ENCODE measurements around the gene SPRYD3. TPM values are rescaled to one million over a fixed set of nuclear protein-coding genes. Genes with fewer than 3 reads are reported as not detected.

The SPRYD3 gene
- total and polyA plus RNA-seq, 11 donors = 26.0 to 94.7 (median 48.5) TPM

GRCh38 chr12:53064613-53065436 is 14.4 kb downstream of the SPRYD3 start:
- ATAC-seq = peak; percentile 0
- H3K9me3 ChIP-seq = no peaks in the 10 kb centered on the region
- peaks cover 3 to 97% (median 76%) of the 10 kb centered on the region in 12 donors for H3K4me1 ChIP-seq
- TF ChIP-seq POLR2A (IDR thresholded peaks at IDR 0.05) (peak in 1 of 2 donors; percentile 10), CTCF (IDR thresholded peaks at IDR 0.05) (no peak)
- 64 to 81% (median 69%) methylated on average over 11 of the region's 11 CpGs for WGBS, 4 donors
- no peaks in the 10 kb centered on the region for H3K27me3 ChIP-seq
- DNase-seq = peak in 2 of 5 donors; percentile 15 to 28
- peaks cover 0 to 82% (median 66%) of the 10 kb centered on the region in 9 donors for H3K36me3 ChIP-seq
- H3K27ac ChIP-seq = peak overlapping the region in 11 of 12 donors; percentile 12 to 86 (median 71)
- no peak overlapping the region for H3K4me3 ChIP-seq
- intact Hi-C loops (cut with DNase I) = loop anchor here in 8 of 10 donors (2.0 to 5.0 kb wide), 5 partner anchors 34 to 222 kb away; no protein-coding TSS in a partner anchor

GRCh38 chr12:53063708-53064612 is 15.2 kb downstream of the SPRYD3 start:
- WGBS, 4 donors = 42 to 56% (median 45%) methylated on average over 13 of the region's 13 CpGs
- Histone ChIP-seq H3K9me3 (no peaks in the 10 kb centered on the region), H3K4me1 (peaks cover 3 to 97% (median 73%) of the 10 kb centered on the region in 12 donors), H3K36me3 (peaks cover 0 to 89% (median 74%) of the 10 kb centered on the region in 9 donors), H3K27ac (peak overlapping the region in 11 of 12 donors; percentile 58 to 86 (median 71)), H3K27me3 (no peaks in the 10 kb centered on the region), H3K4me3 (no peak overlapping the region)
- DNase-seq = peak in 4 of 5 donors; percentile 70 to 81 (median 78)
- no peak for TF ChIP-seq POLR2A (IDR thresholded peaks at IDR 0.05)
- TF ChIP-seq CTCF (IDR thresholded peaks at IDR 0.05) = peak in 3 of 12 donors; percentile 9 to 13 (median 12)
- intact Hi-C loops (cut with DNase I) = loop anchor here in 2 of 10 donors (2.0 kb wide), 2 partner anchors 35 to 127 kb away; no protein-coding TSS in a partner anchor
- ATAC-seq = peak; percentile 13 to 52 (median 23)

DNA sequence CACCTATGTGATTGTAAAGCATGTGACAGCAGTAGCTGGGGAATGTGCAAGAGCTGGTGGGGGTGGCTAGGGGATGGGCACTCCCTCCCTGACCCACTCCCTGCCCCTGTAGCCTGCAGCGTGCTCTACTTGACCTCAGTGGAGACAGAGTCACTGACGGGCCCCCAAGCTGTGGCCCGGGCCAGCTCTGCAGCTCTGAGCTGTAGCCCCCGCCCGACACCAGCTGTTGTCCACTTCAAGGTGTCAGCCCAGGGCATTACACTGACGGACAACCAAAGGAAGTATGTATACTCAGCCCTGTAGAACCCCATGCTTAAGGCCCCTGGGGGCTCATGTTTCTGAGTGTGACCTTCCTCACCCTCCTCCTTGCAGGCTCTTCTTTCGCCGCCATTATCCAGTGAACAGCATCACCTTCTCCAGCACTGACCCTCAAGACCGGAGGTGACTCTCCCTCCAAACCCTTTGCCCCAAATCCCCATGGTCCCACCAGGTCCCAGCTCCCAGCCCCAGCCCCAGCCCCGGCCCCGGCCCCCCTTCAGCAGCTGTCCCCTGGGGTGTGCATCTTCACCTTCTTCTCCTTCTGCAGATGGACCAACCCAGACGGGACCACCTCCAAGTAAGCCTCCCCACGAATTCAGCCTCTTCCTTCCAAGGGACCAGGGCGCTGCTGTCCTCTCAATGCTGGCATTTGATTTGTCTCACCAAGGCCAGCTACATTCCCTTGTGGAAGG is 16.0 kb downstream of the SPRYD3 start:
- DNase-seq (peak in 2 of 5 donors; percentile 19 to 34), ATAC-seq (no peak)
- H3K4me1 ChIP-seq = peaks cover 3 to 96% (median 69%) of the 10 kb centered on the region in 12 donors
- peaks cover 0 to 94% (median 81%) of the 10 kb centered on the region in 9 donors for H3K36me3 ChIP-seq
- no peaks in the 10 kb centered on the region for H3K9me3 ChIP-seq
- WGBS, 4 donors = 59 to 80% (median 62%) methylated on average over 13 to 14 of the region's 14 CpGs
- H3K27ac ChIP-seq = peak overlapping the region in 11 of 12 donors; percentile 5 to 86 (median 71)
- H3K4me3 ChIP-seq = no peak overlapping the region
- TF ChIP-seq CTCF (IDR thresholded peaks at IDR 0.05) (no peak), POLR2A (IDR thresholded peaks at IDR 0.05) (no peak)
- intact Hi-C loops (cut with DNase I) = no loop called here
- H3K27me3 ChIP-seq = no peaks in the 10 kb centered on the region

Data from heart left ventricle (tissue), 16 donors.